Measurements from ENCODE around the gene PTF1A.

DNA sequence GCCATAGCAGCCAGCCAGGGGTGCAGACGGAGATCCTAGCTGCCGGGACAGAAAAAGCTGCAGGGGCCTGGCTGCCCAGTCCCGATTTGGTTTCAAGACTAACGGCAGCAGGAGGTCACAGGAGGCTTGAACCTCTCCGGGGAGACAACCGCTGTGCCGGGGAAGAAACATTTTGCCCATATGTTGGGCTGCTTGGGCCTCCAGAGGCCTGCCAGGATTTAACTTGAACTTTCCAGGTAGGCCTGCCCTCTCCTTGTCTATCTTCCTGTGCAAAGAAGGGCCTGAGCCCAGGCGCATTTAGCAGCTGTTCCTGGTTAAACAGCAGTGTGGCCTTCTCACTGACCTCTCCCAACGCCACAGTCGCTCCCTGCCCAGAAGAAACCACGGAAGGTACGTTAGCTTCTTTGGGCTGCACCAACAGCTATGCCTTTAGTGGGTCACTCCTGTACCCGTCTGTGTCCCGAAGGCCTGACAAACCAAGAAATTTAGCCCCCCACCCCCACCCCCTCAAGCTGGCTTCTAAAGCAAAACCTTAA lies 17.1 kb upstream of the PTF1A start:
- TF ChIP-seq CTCF (conservative IDR thresholded peaks at IDR 0.05; ENCODE audit: low read length) (no peak), EZH2phosphoT487 (IDR thresholded peaks at IDR 0.05; ENCODE audit: borderline replicate concordance) (no peak)
